Keratinocyte (primary cell): ENCODE data around the gene C3orf20. TPM values are rescaled to one million over a fixed set of nuclear protein-coding genes. Genes with fewer than 3 reads are reported as not detected.

Source experiments
- DNase-seq: peaks from one replicate; pipeline ENCODE4 v3.0.0-alpha.2; 2011; ENCODE audit warnings: low read depth, missing footprints, low spot score
- FAIRE-seq: peaks from 2 replicates; lab custom pipeline; 2011; peaks lifted over from hg19 to GRCh38; lab: Jason Lieb, UNC
- H2AFZ ChIP-seq: 2 replicates; pipeline ENCODE4 v1.6.0; 2012; ENCODE audit warnings: low read length, control low read depth, inconsistent platforms; ENCODE audit not compliant: control insufficient read depth
- H3K27ac ChIP-seq: 2 replicates; pipeline ENCODE4 v1.5.1; 2011; ENCODE audit warnings: low read length; ENCODE audit not compliant: control insufficient read depth, insufficient read depth
- H3K27me3 ChIP-seq: 3 replicates; pipeline ENCODE4 v1.6.0; 2011; ENCODE audit warnings: low read length; ENCODE audit not compliant: control insufficient read depth, insufficient read depth; ENCODE audit errors: extremely low read depth
- H3K36me3 ChIP-seq, 2 experiments: 2 replicates in 1 of 2; 3 replicates in 1 of 2; pipeline ENCODE4 v1.5.1; 2011; ENCODE audit warnings: low read length in 2 of 2, mild to moderate bottlenecking in 1 of 2; ENCODE audit not compliant: control insufficient read depth in 2 of 2, insufficient read depth in 2 of 2; ENCODE audit errors: extremely low read depth in 1 of 2
- H3K4me1 ChIP-seq: 3 replicates; pipeline ENCODE4 v1.5.1; 2011; ENCODE audit warnings: low read length; ENCODE audit not compliant: control insufficient read depth, insufficient read depth; ENCODE audit errors: extremely low read depth
- H3K4me2 ChIP-seq: 3 replicates; pipeline ENCODE4 v1.6.0; 2011; ENCODE audit warnings: low read depth, low read length; ENCODE audit not compliant: control insufficient read depth, insufficient read depth; ENCODE audit errors: extremely low read depth
- H3K4me3 ChIP-seq, 3 experiments: fragments of 200-600 bp in 1 of 3; sonication (generic) in 1 of 3; 2 replicates in 2 of 3; 3 replicates in 1 of 3; pipeline ENCODE4 v1.5.1; 2011 to 2016; ENCODE audit warnings: low read length in 3 of 3, mild to moderate bottlenecking in 3 of 3, control low read depth in 2 of 3, inconsistent platforms in 1 of 3, low read depth in 1 of 3, mixed read lengths in 1 of 3, mixed run types in 1 of 3, moderate library complexity in 1 of 3; ENCODE audit not compliant: control insufficient read depth in 2 of 3, insufficient read depth in 2 of 3; ENCODE audit errors: extremely low read depth in 1 of 3
- H3K79me2 ChIP-seq: 2 replicates; pipeline ENCODE4 v1.6.0; 2012; ENCODE audit warnings: low read length; ENCODE audit not compliant: control insufficient read depth, insufficient read depth
- H3K9ac ChIP-seq: 3 replicates; pipeline ENCODE4 v1.6.0; 2011; ENCODE audit warnings: low read length; ENCODE audit not compliant: control insufficient read depth, insufficient read depth; ENCODE audit errors: extremely low read depth
- H3K9me1 ChIP-seq: 3 replicates; pipeline ENCODE4 v1.6.0; 2011; ENCODE audit warnings: low read length; ENCODE audit not compliant: control insufficient read depth, insufficient read depth; ENCODE audit errors: extremely low read depth
- H3K9me3 ChIP-seq: 2 replicates; pipeline ENCODE4 v1.5.1; 2012; ENCODE audit warnings: low read depth, low read length; ENCODE audit not compliant: control insufficient read depth
- H4K20me1 ChIP-seq: 3 replicates; pipeline ENCODE4 v1.6.0; 2011; ENCODE audit warnings: low read length; ENCODE audit not compliant: control insufficient read depth, insufficient read depth; ENCODE audit errors: extremely low read depth
- EZH2 ChIP-seq: IDR thresholded peaks from one replicate; pipeline ENCODE4 v1.6.1; 2012; ENCODE audit warnings: inconsistent platforms, mild to moderate bottlenecking, low read length, moderate library complexity
- dilution Hi-C: fragments of 300-500 bp; cut with MboI; formaldehyde crosslinking; loops from one replicate; pipeline ENCODE4 v1.7.0; 2020; ENCODE audit warnings: low sequenced_read_pairs; ENCODE audit not compliant: extremely low pct_ligation_motif_present
- polyA plus RNA-seq, 5 experiments: library from polyadenylated mRNA; depleted of rRNA in 3 of 5; stranded (reverse) in 3 of 5; stranded (forward) in 1 of 5; unstranded in 1 of 5; fragments of >200 nt; gene quantifications; 1 replicate in 1 of 5; 2 replicates in 3 of 5; 3 replicates in 1 of 5; pipeline versions ENCODE4 v1.2.1 to v1.2.3, GENCODE V29; 2011 to 2012; ENCODE audit warnings: missing spikeins in 2 of 5, low read depth in 1 of 5, low replicate concordance in 1 of 5
- TF ChIP-seq, protein P1 (sequence below), 3 experiments: IDR thresholded peaks in 1 of 3; conservative IDR thresholded peaks in 1 of 3; optimal IDR thresholded peaks in 1 of 3; 2 replicates in 2 of 3; 3 replicates in 1 of 3; pipeline versions ENCODE3 to v1.5.1; 2011; ENCODE audit warnings: low read length in 3 of 3, mild to moderate bottlenecking in 3 of 3, moderate library complexity in 2 of 3, control low read depth in 1 of 3, inconsistent platforms in 1 of 3; ENCODE audit not compliant: insufficient read depth in 2 of 3; ENCODE audit errors: extremely low read depth in 1 of 3

The C3orf20 gene
- polyA plus RNA-seq, 1 donor (not counting 4 experiments of a cell fraction or from before 2014, with no cell fraction given), result not detected

DNA sequence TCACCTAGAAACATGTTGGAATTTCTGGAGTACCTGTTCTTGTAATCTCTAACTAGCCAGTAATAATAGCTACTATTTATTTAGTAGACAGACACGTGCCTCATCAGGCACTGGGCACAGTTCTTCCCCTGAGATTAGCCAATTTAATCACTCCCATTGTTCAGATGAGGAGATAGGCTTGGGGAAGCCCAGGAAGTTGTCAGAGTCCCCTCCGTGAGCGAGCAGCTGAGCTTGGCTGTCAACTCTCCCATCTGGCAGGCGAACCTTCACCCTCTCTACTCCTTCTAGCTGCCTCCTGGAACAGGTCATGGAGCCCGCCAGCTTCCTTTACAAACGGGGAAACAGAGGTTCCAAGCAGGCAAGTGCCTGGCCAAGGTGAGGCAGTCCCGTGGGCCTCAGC lies 112.7 kb downstream of the C3orf20 start:
- Histone ChIP-seq H3K9me3 (no peaks in the 10 kb centered on the region), H3K9ac (no peak overlapping the region), H2AFZ (no peak overlapping the region), H3K27ac (no peak overlapping the region), H3K79me2 (no peaks in the 10 kb centered on the region), H4K20me1 (no peaks in the 10 kb centered on the region), H3K27me3 (peaks cover 6% of the 10 kb centered on the region), H3K4me1 (no peaks in the 10 kb centered on the region), H3K4me3 (no peak overlapping the region), H3K9me1 (no peaks in the 10 kb centered on the region), H3K4me2 (no peak overlapping the region), H3K36me3 (no peaks in the 10 kb centered on the region)
- DNase-seq, result no peak
- TF ChIP-seq EZH2, result no peak
- TF ChIP-seq, protein P1, sequence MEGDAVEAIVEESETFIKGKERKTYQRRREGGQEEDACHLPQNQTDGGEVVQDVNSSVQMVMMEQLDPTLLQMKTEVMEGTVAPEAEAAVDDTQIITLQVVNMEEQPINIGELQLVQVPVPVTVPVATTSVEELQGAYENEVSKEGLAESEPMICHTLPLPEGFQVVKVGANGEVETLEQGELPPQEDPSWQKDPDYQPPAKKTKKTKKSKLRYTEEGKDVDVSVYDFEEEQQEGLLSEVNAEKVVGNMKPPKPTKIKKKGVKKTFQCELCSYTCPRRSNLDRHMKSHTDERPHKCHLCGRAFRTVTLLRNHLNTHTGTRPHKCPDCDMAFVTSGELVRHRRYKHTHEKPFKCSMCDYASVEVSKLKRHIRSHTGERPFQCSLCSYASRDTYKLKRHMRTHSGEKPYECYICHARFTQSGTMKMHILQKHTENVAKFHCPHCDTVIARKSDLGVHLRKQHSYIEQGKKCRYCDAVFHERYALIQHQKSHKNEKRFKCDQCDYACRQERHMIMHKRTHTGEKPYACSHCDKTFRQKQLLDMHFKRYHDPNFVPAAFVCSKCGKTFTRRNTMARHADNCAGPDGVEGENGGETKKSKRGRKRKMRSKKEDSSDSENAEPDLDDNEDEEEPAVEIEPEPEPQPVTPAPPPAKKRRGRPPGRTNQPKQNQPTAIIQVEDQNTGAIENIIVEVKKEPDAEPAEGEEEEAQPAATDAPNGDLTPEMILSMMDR (optimal IDR thresholded peaks at IDR 0.05 in 1 of 3, IDR thresholded peaks at IDR 0.05 in 1 of 3, conservative IDR thresholded peaks at IDR 0.05 in 1 of 3; ENCODE audit: extremely low read depth in 1 of 3, insufficient read depth in 2 of 3, low read length in 3 of 3), result no peak
- dilution Hi-C loops, result loop anchor here (5.0 kb wide), 1 partner anchor 50 kb away; no protein-coding TSS in a partner anchor
- FAIRE-seq, result no peak

DNA sequence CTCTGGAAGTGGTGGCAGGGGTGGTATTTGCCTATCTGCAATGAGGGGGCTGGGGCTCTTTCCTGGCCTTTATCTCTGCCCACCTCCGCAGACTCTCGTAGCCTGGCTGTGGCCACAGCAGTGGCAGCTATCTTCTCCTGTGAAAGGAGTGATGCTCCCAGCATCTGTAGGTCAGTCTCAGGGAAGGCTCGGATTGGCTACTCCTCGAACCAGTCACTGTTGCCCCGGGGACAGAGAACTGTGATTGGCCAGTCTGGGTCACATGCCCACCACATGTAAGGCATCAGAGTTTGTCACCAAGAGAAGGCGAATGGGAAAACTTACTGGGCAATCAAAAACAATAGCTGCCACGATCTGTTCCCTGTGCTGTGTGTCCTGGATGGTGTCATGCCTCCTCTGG lies 113.7 kb downstream of the C3orf20 start:
- no peaks in the 10 kb centered on the region for H3K9me1 ChIP-seq
- DNase-seq, result no peak
- no peak for TF ChIP-seq EZH2
- TF ChIP-seq, protein P1 (optimal IDR thresholded peaks at IDR 0.05 in 1 of 3, IDR thresholded peaks at IDR 0.05 in 1 of 3, conservative IDR thresholded peaks at IDR 0.05 in 1 of 3; ENCODE audit: extremely low read depth in 1 of 3, insufficient read depth in 2 of 3, low read length in 3 of 3), result no peak
- dilution Hi-C loops, result loop anchor here (5.0 kb wide), 1 partner anchor 49 kb away; no protein-coding TSS in a partner anchor
- no peak overlapping the region for H3K4me3 ChIP-seq
- no peak overlapping the region for H3K9ac ChIP-seq
- H2AFZ ChIP-seq, result no peak overlapping the region
- H3K36me3 ChIP-seq, result no peaks in the 10 kb centered on the region
- FAIRE-seq, result no peak
- no peaks in the 10 kb centered on the region for H3K9me3 ChIP-seq
- no peaks in the 10 kb centered on the region for H3K79me2 ChIP-seq
- no peak overlapping the region for H3K4me2 ChIP-seq
- H3K4me1 ChIP-seq, result no peaks in the 10 kb centered on the region
- H4K20me1 ChIP-seq, result no peaks in the 10 kb centered on the region
- H3K27me3 ChIP-seq, result peaks cover 6% of the 10 kb centered on the region
- H3K27ac ChIP-seq, result no peak overlapping the region
